Naive thymus-derived CD8-positive, alpha-beta T cell (primary cell): Measurements from ENCODE around the gene BICRAL. TPM values are rescaled to one million over a fixed set of nuclear protein-coding genes. Genes with fewer than 3 reads are reported as not detected.
"Not testable (repeated sequence)": the region's sequence is repeated elsewhere in the genome, so short reads cannot be mapped to it uniquely, and the experiment has no call there.

ENCODE experiments used
- ATAC-seq, 2 donors: fragments of 150-1000 bp; cut with Tn5 transposase in 1 of 2; sonication (Bioruptor Pico), chemical (Tn5 transposase) in 1 of 2; 1 replicate in 1 of 2; 2 replicates in 1 of 2; pipeline ENCODE4 v1.10.0; 2021; ENCODE audit warnings: mild to moderate bottlenecking in 2 of 2, moderate library complexity in 2 of 2
- POLR2A ChIA-PET: fragments of 350-600 bp; sonication (Branson Sonifier 250); formaldehyde crosslinking; loops from one replicate; lab custom pipeline; 2021; ENCODE audit warnings: antibody characterized with exemption; lab: Charles Lee
- DNase-seq, 10 donors: peaks; one replicate each; pipeline versions ENCODE4 v3.0.0 to v3.0.0-alpha.2; 2020 to 2022
- H3K27ac Mint-ChIP-seq, 10 donors: one replicate each; pipeline ENCODE4 v1.8.0; 2020 to 2022; ENCODE audit warnings: mild to moderate bottlenecking in 10 of 10, mixed read lengths in 10 of 10, moderate library complexity in 4 of 10, inconsistent platforms in 1 of 10
- H3K27me3 Mint-ChIP-seq, 5 donors: one replicate each; pipeline ENCODE4 v1.8.0; 2021 to 2022; ENCODE audit warnings: mixed read lengths in 5 of 5
- H3K36me3 Mint-ChIP-seq, 3 donors: one replicate each; pipeline ENCODE4 v1.8.0; 2020 to 2022; ENCODE audit warnings: mixed read lengths in 3 of 3, mild to moderate bottlenecking in 2 of 3, inconsistent platforms in 1 of 3
- H3K4me1 Mint-ChIP-seq, 4 donors: one replicate each; pipeline ENCODE4 v1.8.0; 2021 to 2022; ENCODE audit warnings: mixed read lengths in 4 of 4
- H3K4me3 Mint-ChIP-seq, 10 donors: one replicate each; pipeline ENCODE4 v1.8.0; 2020 to 2022; ENCODE audit warnings: mild to moderate bottlenecking in 10 of 10, mixed read lengths in 10 of 10, moderate library complexity in 6 of 10, inconsistent platforms in 1 of 10
- H3K9me3 Mint-ChIP-seq, 9 donors: one replicate each; pipeline ENCODE4 v1.8.0; 2020 to 2022; ENCODE audit warnings: mixed read lengths in 9 of 9, mild to moderate bottlenecking in 3 of 9, inconsistent platforms in 1 of 9, moderate library complexity in 1 of 9
- polyA plus RNA-seq, 3 donors: library from polyadenylated mRNA; unstranded; fragments of 300-500 nt; fragmentation: Illumina TruSeq; gene quantifications; one replicate each; pipeline ENCODE4 v1.2.3, GENCODE V29; 2021
- total RNA-seq, 8 experiments: library from RNA in 2 of 8; stranded (reverse) in 2 of 8; gene quantifications; one replicate each; pipeline ENCODE4 v1.2.3 and lab custom pipeline; 2021 to 2026

Gene BICRAL
- total and polyA plus RNA-seq, 5 experiments from 2014 or later, result 3.6 to 39.9 (median 6.3) TPM

GRCh38 chr6:42766163-42766670, 15.6 kb upstream of the BICRAL start:
- Mint-ChIP-seq H3K4me3 (no peak overlapping the region), H3K27me3 (no peaks in the 10 kb centered on the region), H3K27ac (peak overlapping the region in 5 of 10 donors; percentile 11 to 78 (median 34)), H3K4me1 (peaks cover 11 to 51% (median 47%) of the 10 kb centered on the region in 4 donors), H3K36me3 (peaks cover 0 to 18% (median 14%) of the 10 kb centered on the region in 3 donors), H3K9me3 (no peaks in the 10 kb centered on the region)
- no peak for DNase-seq
- POLR2A ChIA-PET, result interaction anchor here (2.2 to 23.6 kb wide), 2 partner anchors 15 to 19 kb away, joined by 15 to 803 read pairs; partner anchors contain the start of genes BICRAL and TBCC
- ATAC-seq, result no peak

- peaks cover 26 to 73% (median 69%) of the 10 kb centered on the region in 4 donors for H3K4me1 Mint-ChIP-seq
- no peak for DNase-seq
- no peak for ATAC-seq
- POLR2A ChIA-PET, result interaction anchor here (3.6 to 23.6 kb wide), 7 partner anchors 9 to 122 kb away, joined by 19 to 803 read pairs (median 55); partner anchors contain the start of genes BICRAL, RPL7L1 and TBCC
- H3K4me3 Mint-ChIP-seq, result peak overlapping the region in 1 of 10 donors; percentile 12
- H3K9me3 Mint-ChIP-seq, result no peaks in the 10 kb centered on the region
- H3K27ac Mint-ChIP-seq, result peak overlapping the region in 9 of 10 donors; percentile 87 to 100 (median 99)
- H3K36me3 Mint-ChIP-seq, result peaks cover 0 to 14% (median 14%) of the 10 kb centered on the region in 3 donors
- H3K27me3 Mint-ChIP-seq, result no peaks in the 10 kb centered on the region
Measured at GRCh38 chr6:42769051-42769450, 12.8 kb upstream of the BICRAL start.

- POLR2A ChIA-PET, result interaction anchor here (0.5 to 23.6 kb wide), 15 partner anchors 10 to 400 kb away, joined by 3 to 803 read pairs (median 19); partner anchors contain the start of genes BICRAL, CNPY3, RPL7L1 and TBCC
- Mint-ChIP-seq H3K27me3 (no peaks in the 10 kb centered on the region), H3K27ac (peak overlapping the region; percentile 91 to 100 (median 100)), H3K4me1 (peaks cover 31 to 81% (median 77%) of the 10 kb centered on the region in 4 donors), H3K9me3 (no peaks in the 10 kb centered on the region), H3K36me3 (peaks cover 0 to 14% (median 13%) of the 10 kb centered on the region in 3 donors), H3K4me3 (peak overlapping the region in 7 of 10 donors; percentile 4 to 75 (median 41))
- no peak for DNase-seq
- no peak for ATAC-seq
Measured at GRCh38 chr6:42769836-42770235, 12.0 kb upstream of the BICRAL start.

GRCh38 chr6:42771741-42772100, 10.1 kb upstream of the BICRAL start:
- Mint-ChIP-seq H3K9me3 (no peaks in the 10 kb centered on the region), H3K36me3 (peaks cover 0 to 4% (median 2%) of the 10 kb centered on the region in 3 donors), H3K27ac (peak overlapping the region; percentile 98 to 100 (median 100)), H3K27me3 (no peaks in the 10 kb centered on the region), H3K4me1 (peaks cover 38 to 82% (median 77%) of the 10 kb centered on the region in 4 donors), H3K4me3 (peak overlapping the region; percentile 65 to 91 (median 84))
- ATAC-seq (peak; percentile 20 to 50), DNase-seq (peak in 2 of 10 donors; percentile 63 to 66)
- POLR2A ChIA-PET, result interaction anchor here (0.6 to 23.6 kb wide), 22 partner anchors 9 to 426 kb away, joined by 3 to 803 read pairs (median 7); partner anchors contain the start of genes BICRAL, CNPY3, PEX6 and PPP2R5D

- no peaks in the 10 kb centered on the region for H3K9me3 Mint-ChIP-seq
- DNase-seq (peak in 7 of 10 donors; percentile 21 to 74 (median 39)), ATAC-seq (peak in 1 of 2 donors; percentile 1)
- H3K27me3 Mint-ChIP-seq, result no peaks in the 10 kb centered on the region
- peak overlapping the region; percentile 94 to 100 (median 98) for H3K27ac Mint-ChIP-seq
- POLR2A ChIA-PET, result interaction anchor here (0.9 to 23.6 kb wide), 5 partner anchors 8 to 105 kb away, joined by 3 to 803 read pairs (median 61); partner anchors contain the start of genes BICRAL, RPL7L1 and TBCC
- H3K4me1 Mint-ChIP-seq, result peaks cover 41 to 86% (median 79%) of the 10 kb centered on the region in 4 donors
- peaks cover 0 to 2% (median 0%) of the 10 kb centered on the region in 3 donors for H3K36me3 Mint-ChIP-seq
- H3K4me3 Mint-ChIP-seq, result peak overlapping the region; percentile 47 to 88 (median 76)
Measured at GRCh38 chr6:42774201-42774600, 7.7 kb upstream of the BICRAL start.

- Mint-ChIP-seq H3K4me3 (peak overlapping the region; percentile 69 to 88 (median 76)), H3K27ac (peak overlapping the region; percentile 94 to 100 (median 98)), H3K4me1 (peaks cover 39 to 85% (median 75%) of the 10 kb centered on the region in 4 donors)
- POLR2A ChIA-PET, result interaction anchor here (0.6 to 23.6 kb wide), 9 partner anchors 8 to 724 kb away, joined by 3 to 803 read pairs (median 3); partner anchors contain the start of genes BICRAL, RPL7L1, TAF8 and TBCC
- ATAC-seq, result peak; percentile 19 to 27
- not testable (repeated sequence) for H3K36me3 Mint-ChIP-seq, H3K27me3 Mint-ChIP-seq, H3K9me3 Mint-ChIP-seq
- DNase-seq, result peak in 7 of 10 donors; percentile 17 to 63 (median 37)
Measured at GRCh38 chr6:42774821-42775487, 6.9 kb upstream of the BICRAL start.

- Mint-ChIP-seq H3K9me3 (no peaks in the 10 kb centered on the region), H3K36me3 (peaks cover 0 to 2% (median 0%) of the 10 kb centered on the region in 3 donors), H3K27ac (peak overlapping the region in 9 of 10 donors; percentile 68 to 100 (median 84)), H3K4me1 (peaks cover 30 to 76% (median 65%) of the 10 kb centered on the region in 4 donors), H3K4me3 (peak overlapping the region in 3 of 10 donors; percentile 14 to 54 (median 14)), H3K27me3 (no peaks in the 10 kb centered on the region)
- POLR2A ChIA-PET, result interaction anchor here (0.6 to 23.6 kb wide), 4 partner anchors 15 to 202 kb away, joined by 3 to 803 read pairs (median 4); partner anchors contain the start of gene TBCC
- ATAC-seq (no peak), DNase-seq (no peak)
Measured at GRCh38 chr6:42777126-42777822, 4.6 kb upstream of the BICRAL start.

GRCh38 chr6:42778122-42778521, 3.7 kb upstream of the BICRAL start:
- Mint-ChIP-seq H3K4me1 (peaks cover 27 to 68% (median 58%) of the 10 kb centered on the region in 4 donors), H3K4me3 (no peak overlapping the region), H3K9me3 (no peaks in the 10 kb centered on the region), H3K27me3 (no peaks in the 10 kb centered on the region), H3K36me3 (peaks cover 0 to 2% (median 0%) of the 10 kb centered on the region in 3 donors), H3K27ac (peak overlapping the region in 8 of 10 donors; percentile 27 to 84 (median 69))
- POLR2A ChIA-PET, result interaction anchor here (0.5 to 23.6 kb wide), 4 partner anchors 14 to 114 kb away, joined by 3 to 852 read pairs (median 404); partner anchors contain the start of gene TBCC
- ATAC-seq, result no peak
- DNase-seq, result no peak

GRCh38 chr6:42779521-42779920, 2.3 kb upstream of the BICRAL start:
- ATAC-seq (no peak), DNase-seq (no peak)
- H3K4me1 Mint-ChIP-seq, result peaks cover 17 to 56% (median 48%) of the 10 kb centered on the region in 4 donors
- POLR2A ChIA-PET, result interaction anchor here (1.1 to 13.0 kb wide), 4 partner anchors 8 to 51 kb away, joined by 3 to 852 read pairs (median 384); partner anchors contain the start of gene TBCC
- H3K27me3 Mint-ChIP-seq, result no peaks in the 10 kb centered on the region
- H3K9me3 Mint-ChIP-seq, result no peaks in the 10 kb centered on the region
- H3K27ac Mint-ChIP-seq, result peak overlapping the region in 8 of 10 donors; percentile 57 to 100 (median 77)
- peak overlapping the region in 4 of 10 donors; percentile 26 to 60 (median 31) for H3K4me3 Mint-ChIP-seq
- peaks cover 0 to 7% (median 3%) of the 10 kb centered on the region in 3 donors for H3K36me3 Mint-ChIP-seq

- ATAC-seq (no peak), DNase-seq (peak in 3 of 10 donors; percentile 34 to 55 (median 34))
- Mint-ChIP-seq H3K4me3 (peak overlapping the region in 9 of 10 donors; percentile 79 to 100 (median 98)), H3K27me3 (no peaks in the 10 kb centered on the region), H3K27ac (peak overlapping the region in 8 of 10 donors; percentile 91 to 100 (median 100)), H3K4me1 (peaks cover 18 to 42% (median 34%) of the 10 kb centered on the region in 4 donors), H3K9me3 (no peaks in the 10 kb centered on the region), H3K36me3 (peaks cover 0 to 7% (median 3%) of the 10 kb centered on the region in 3 donors)
- POLR2A ChIA-PET, result interaction anchor here (0.6 to 13.0 kb wide), 27 partner anchors 9 to 566 kb away, joined by 3 to 852 read pairs (median 9); partner anchors contain the start of genes CNPY3, PPP2R5D, RPL7L1 and TBCC
Measured at GRCh38 chr6:42781546-42781795, 381 bp upstream of the BICRAL start.

GRCh38 chr6:42782689-42783176, 881 bp downstream of the BICRAL start:
- no peaks in the 10 kb centered on the region for H3K9me3 Mint-ChIP-seq
- DNase-seq, result peak in 9 of 10 donors; percentile 68 to 93 (median 75)
- H3K36me3 Mint-ChIP-seq, result peaks cover 0 to 7% (median 3%) of the 10 kb centered on the region in 3 donors
- POLR2A ChIA-PET, result interaction anchor here (0.6 to 13.0 kb wide), 34 partner anchors 8 to 1710 kb away, joined by 3 to 852 read pairs (median 6); partner anchors contain the start of genes ABCC10, CNPY3, KLHDC3 and MEA1
- no peaks in the 10 kb centered on the region for H3K27me3 Mint-ChIP-seq
- peak; percentile 49 to 61 for ATAC-seq
- peaks cover 12 to 30% (median 22%) of the 10 kb centered on the region in 4 donors for H3K4me1 Mint-ChIP-seq
- H3K4me3 Mint-ChIP-seq, result peak overlapping the region in 9 of 10 donors; percentile 95 to 100 (median 99)
- H3K27ac Mint-ChIP-seq, result peak overlapping the region in 8 of 10 donors; percentile 98 to 100 (median 100)
